A549 (cell line): ENCODE results near the gene STIM1. TPM values are rescaled to one million over a fixed set of nuclear protein-coding genes. Genes with fewer than 3 reads are reported as not detected.

Experiments
- ATAC-seq, 2 experiments: fragments of 200-7000 bp in 1 of 2; fragments of >200 bp in 1 of 2; cut with Nextera tagmentation in 1 of 2; cut with Tn5 transposase in 1 of 2; 3 replicates each; pipeline versions ENCODE4 v1.8.0 to v1.9.1; 2018 to 2020; ENCODE audit warnings: mild to moderate bottlenecking in 1 of 2, moderate library complexity in 1 of 2
- CTCF ChIA-PET: fragments of 300-600 bp; sonication (Branson Sonifier 250); formaldehyde crosslinking; extraction: SDS; loops from one replicate; lab custom pipeline; 2021; ENCODE audit warnings: antibody characterized with exemption, inconsistent platforms; lab: Yijun Ruan, JAX
- POLR2A ChIA-PET: fragments of 350-600 bp; formaldehyde crosslinking; extraction: SDS; loops from one replicate; lab custom pipeline; 2021; ENCODE audit warnings: antibody characterized with exemption, inconsistent platforms; lab: Yijun Ruan, JAX
- DNase-seq, 2 experiments: peaks; one replicate each; pipeline versions ENCODE4 v3.0.0 to v3.0.0-alpha.2; 2011 to 2016; ENCODE audit warnings: low read depth in 1 of 2, low spot score in 1 of 2
- FAIRE-seq: peaks from 2 replicates; lab custom pipeline; 2011; peaks lifted over from hg19 to GRCh38; lab: Jason Lieb, UNC
- H3K27ac ChIP-seq, 2 experiments: fragments of >200 bp; sonication (Bioruptor Twin); formaldehyde crosslinking; 3 replicates each; pipeline ENCODE4 v1.5.1; 2016 to 2017
- H3K4me1 ChIP-seq: fragments of >200 bp; sonication (Bioruptor Twin); formaldehyde crosslinking; 3 replicates; pipeline ENCODE4 v1.6.1; 2016
- H3K4me2 ChIP-seq: fragments of >200 bp; sonication (Bioruptor Twin); formaldehyde crosslinking; 3 replicates; pipeline ENCODE4 v1.6.1; 2016
- H3K4me3 ChIP-seq: fragments of >200 bp; sonication (Bioruptor Twin); formaldehyde crosslinking; 3 replicates; pipeline ENCODE4 v1.5.1; 2016
- H3K9me3 ChIP-seq: fragments of >200 bp; sonication (Bioruptor Twin); formaldehyde crosslinking; 3 replicates; pipeline ENCODE4 v1.6.1; 2016
- CBX8 ChIP-seq: fragments of 200-600 bp; sonication (generic); IDR thresholded peaks from 2 replicates; pipeline ENCODE4 v1.6.1; 2016
- CHD2 ChIP-seq: fragments of 150-350 bp; IDR thresholded peaks from 2 replicates; pipeline ENCODE4 v1.6.1; 2014; ENCODE audit warnings: low read length; ENCODE audit not compliant: partially characterized antibody
- EP300 ChIP-seq, 2 experiments: fragments of >200 bp; sonication (Bioruptor Twin); formaldehyde crosslinking; IDR thresholded peaks; 2 replicates in 1 of 2; 3 replicates in 1 of 2; pipeline ENCODE4 v1.6.1; 2016 to 2017
- FOSL2 ChIP-seq, 2 experiments: fragments of 450-650 bp in 1 of 2; fragments of >200 bp in 1 of 2; sonication (Bioruptor Twin) in 1 of 2; formaldehyde crosslinking; IDR thresholded peaks; 2 replicates each; pipeline versions ENCODE4 v1.5.0 to v1.6.1; 2016 to 2020; ENCODE audit warnings: mild to moderate bottlenecking in 1 of 2, moderate library complexity in 1 of 2
- HMGXB4 ChIP-seq: fragments of 250-450 bp; sonication (Bioruptor Pico); IDR thresholded peaks from 2 replicates; pipeline ENCODE4 v1.5.0; 2021; ENCODE audit warnings: mild to moderate bottlenecking, moderate library complexity, borderline replicate concordance
- HOXA7 ChIP-seq: fragments of 250-450 bp; sonication (Bioruptor Pico); IDR thresholded peaks from 2 replicates; pipeline ENCODE4 v1.5.0; 2020; ENCODE audit warnings: mild to moderate bottlenecking, moderate library complexity
- HOXB13 ChIP-seq: fragments of 250-450 bp; sonication (Bioruptor Pico); IDR thresholded peaks from 2 replicates; pipeline ENCODE4 v1.5.0; 2020; ENCODE audit warnings: low read depth, mild to moderate bottlenecking, moderate library complexity
- JUN ChIP-seq, 2 experiments: fragments of >200 bp; sonication (Bioruptor Twin); formaldehyde crosslinking; IDR thresholded peaks; 2 replicates in 1 of 2; 3 replicates in 1 of 2; pipeline ENCODE4 v1.6.1; 2016 to 2017
- KDM5A ChIP-seq: fragments of 200-600 bp; sonication (generic); IDR thresholded peaks from 2 replicates; pipeline ENCODE4 v1.6.1; 2016; ENCODE audit warnings: antibody characterized with exemption, mild to moderate bottlenecking
- MAZ ChIP-seq: fragments of 150-350 bp; IDR thresholded peaks from 2 replicates; pipeline ENCODE4 v1.6.1; 2014; ENCODE audit warnings: antibody characterized with exemption, low read depth, low read length, borderline replicate concordance
- NR3C1 ChIP-seq: fragments of >200 bp; sonication (Bioruptor Twin); formaldehyde crosslinking; IDR thresholded peaks from 3 replicates; pipeline ENCODE4 v1.6.1; 2017
- PHF8 ChIP-seq: fragments of 200-600 bp; sonication (generic); IDR thresholded peaks from 2 replicates; pipeline ENCODE4 v1.6.1; 2016; ENCODE audit warnings: low read depth, mild to moderate bottlenecking, antibody characterized with exemption, moderate library complexity, borderline replicate concordance
- POLR2AphosphoS2 ChIP-seq: conservative IDR thresholded peaks from 2 replicates; pipeline ENCODE4 v1.6.1; 2012; ENCODE audit warnings: low read length, improper control_type of control experiment, inconsistent platforms
- RAD21 ChIP-seq, 2 experiments: fragments of >200 bp in 1 of 2; sonication (Bioruptor Twin) in 1 of 2; formaldehyde crosslinking in 1 of 2; IDR thresholded peaks in 1 of 2; conservative IDR thresholded peaks in 1 of 2; 2 replicates in 1 of 2; 3 replicates in 1 of 2; pipeline ENCODE4 v1.6.1; 2012 to 2018; ENCODE audit warnings: inconsistent platforms in 1 of 2
- RARB ChIP-seq: fragments of 250-450 bp; sonication (Bioruptor Pico); IDR thresholded peaks from 2 replicates; pipeline ENCODE4 v1.8.0; 2021; ENCODE audit warnings: mild to moderate bottlenecking, moderate library complexity
- RCOR1 ChIP-seq: fragments of 150-350 bp; IDR thresholded peaks from 2 replicates; pipeline ENCODE4 v1.6.1; 2014; ENCODE audit warnings: antibody characterized with exemption, low read length, low read depth
- RFX5 ChIP-seq: fragments of 450-650 bp; IDR thresholded peaks from 2 replicates; pipeline ENCODE4 v1.7.1; 2014; ENCODE audit warnings: antibody characterized with exemption, mild to moderate bottlenecking, moderate library complexity
- SREBF2 ChIP-seq: fragments of 450-650 bp; IDR thresholded peaks from 2 replicates; pipeline ENCODE4 v1.6.1; 2014; ENCODE audit warnings: mild to moderate bottlenecking, moderate library complexity
- TP53 ChIP-seq: fragments of 250-450 bp; sonication (Bioruptor Pico); IDR thresholded peaks from 2 replicates; pipeline ENCODE4 v1.5.0; 2021; ENCODE audit warnings: mild to moderate bottlenecking, moderate library complexity
- ZC3H11A ChIP-seq: fragments of 450-650 bp; IDR thresholded peaks from 2 replicates; pipeline ENCODE4 v1.6.1; 2014; ENCODE audit warnings: antibody characterized with exemption, mild to moderate bottlenecking
- ZFP36 ChIP-seq: fragments of 450-650 bp; IDR thresholded peaks from 2 replicates; pipeline ENCODE4 v1.6.1; 2014; ENCODE audit warnings: borderline replicate concordance; ENCODE audit not compliant: partially characterized antibody
- WGBS: methylation state at CpG from one replicate; pipeline ENCODE4 v1.1.6; 2017; ENCODE audit errors: missing lambda C conversion rate; 5-methylcytosine and 5-hydroxymethylcytosine counted together
- polyA plus RNA-seq, 4 experiments: library from polyadenylated mRNA; depleted of rRNA in 3 of 4; stranded (reverse); fragments of >200 nt; fragmentation: RNase III in 1 of 4; extraction: RNeasy Plus Mini Kit Qiagen cat#74134 plus additional on column Dnase treatment in 1 of 4; gene quantifications; 2 replicates in 3 of 4; 3 replicates in 1 of 4; pipeline ENCODE4 v1.2.3, GENCODE V29; 2011 to 2017
- TF ChIP-seq, protein P1 (sequence below): fragments of >200 bp; sonication (Bioruptor Twin); formaldehyde crosslinking; IDR thresholded peaks from 3 replicates; pipeline ENCODE4 v1.6.1; 2016
- TF ChIP-seq, protein P2 (sequence below): IDR thresholded peaks from 2 replicates; pipeline ENCODE4 v1.6.1; 2012
- TF ChIP-seq, protein P3 (sequence below): fragments of >200 bp; sonication (Bioruptor Twin); formaldehyde crosslinking; IDR thresholded peaks from 2 replicates; pipeline ENCODE4 v1.6.1; 2016

STIM1 gene
- polyA plus RNA-seq, 2 of the 4 experiments (the other 2 are of a cell fraction) = 35.2 to 38.7 TPM

DNA sequence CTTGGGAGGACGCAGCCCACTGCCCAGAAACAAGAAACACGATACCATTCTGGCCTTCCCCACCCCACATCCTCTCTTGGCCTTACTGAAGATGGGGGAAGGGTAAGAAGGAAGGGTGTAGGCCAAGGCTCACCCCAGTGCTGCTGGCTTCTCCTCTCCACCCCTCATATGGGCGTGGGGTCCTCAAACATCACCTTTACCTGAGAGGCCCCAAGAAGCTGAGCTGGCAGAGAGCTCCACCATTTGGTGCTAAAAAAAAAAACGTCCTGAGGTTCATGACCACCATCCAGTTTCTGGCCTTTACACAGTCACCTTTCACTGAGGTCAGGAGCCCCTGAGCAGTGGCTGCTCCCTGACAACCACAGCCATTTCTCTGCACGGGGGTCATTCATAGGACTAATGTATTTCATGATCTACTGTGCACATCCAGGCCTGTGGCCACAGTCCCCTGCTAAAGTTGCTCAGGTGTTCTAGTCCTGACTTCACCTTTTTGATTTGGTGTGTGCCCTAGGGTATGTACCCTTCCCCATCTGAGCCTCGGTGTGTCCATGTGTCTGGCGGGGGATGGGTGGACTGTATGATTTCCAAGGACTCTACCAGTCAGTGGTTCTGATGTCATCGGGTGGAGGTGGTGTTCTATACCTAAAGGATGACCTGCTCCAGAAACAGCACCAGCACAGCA lies 29.9 kb upstream of the STIM1 start:
- Histone ChIP-seq H3K9me3 (no peaks in the 10 kb centered on the region), H3K4me1 (peaks cover 6% of the 10 kb centered on the region; the same call in 1 of the 3 replicates), H3K4me2 (no peak overlapping the region)
- CTCF ChIA-PET = interaction anchor here (0.8 to 1.4 kb wide), 10 partner anchors 8 to 181 kb away, joined by 3 to 9 read pairs (median 5); partner anchors contain the start of genes RHOG and STIM1
- DNase-seq = no peak
- no peak for FAIRE-seq
- WGBS = 79% methylated on average over 8 of the region's 8 CpGs
- 0 out of 5 replicates have a peak, but pooled peaks of 1 of the 2 experiments have one; percentile 7 for TF ChIP-seq JUN (IDR thresholded peaks at IDR 0.05)
- TF ChIP-seq, protein P1, sequence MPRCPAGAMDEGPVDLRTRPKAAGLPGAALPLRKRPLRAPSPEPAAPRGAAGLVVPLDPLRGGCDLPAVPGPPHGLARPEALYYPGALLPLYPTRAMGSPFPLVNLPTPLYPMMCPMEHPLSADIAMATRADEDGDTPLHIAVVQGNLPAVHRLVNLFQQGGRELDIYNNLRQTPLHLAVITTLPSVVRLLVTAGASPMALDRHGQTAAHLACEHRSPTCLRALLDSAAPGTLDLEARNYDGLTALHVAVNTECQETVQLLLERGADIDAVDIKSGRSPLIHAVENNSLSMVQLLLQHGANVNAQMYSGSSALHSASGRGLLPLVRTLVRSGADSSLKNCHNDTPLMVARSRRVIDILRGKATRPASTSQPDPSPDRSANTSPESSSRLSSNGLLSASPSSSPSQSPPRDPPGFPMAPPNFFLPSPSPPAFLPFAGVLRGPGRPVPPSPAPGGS = 0 out of 3 replicates have a peak, but pooled peaks have one; percentile 21
- TF ChIP-seq NR3C1 = no peak
- TF ChIP-seq, all 56 proteins: peak for 2
- no peak; a peak in 1 of 6 replicates for ATAC-seq
- H3K4me3 ChIP-seq = no peak overlapping the region
- POLR2A ChIA-PET = interaction anchor here (0.6 to 0.9 kb wide), 2 partner anchors 28 to 45 kb away, joined by 3 to 9 read pairs; no protein-coding TSS in a partner anchor
- H3K27ac ChIP-seq = no peak overlapping the region

- Histone ChIP-seq H3K4me1 (peaks cover 6% of the 10 kb centered on the region; the same call in 1 of the 3 replicates), H3K9me3 (no peaks in the 10 kb centered on the region), H3K4me3 (no peak overlapping the region), H3K27ac (no peak overlapping the region), H3K4me2 (no peak overlapping the region)
- ChIA-PET CTCF (interaction anchor here (1.1 to 1.4 kb wide), 2 partner anchors 28 to 246 kb away, joined by 3 to 8 read pairs; partner anchors contain the start of gene STIM1), POLR2A (interaction anchor here (1.0 kb wide), 1 partner anchor 29 kb away, joined by 3 read pairs; no protein-coding TSS in a partner anchor)
- no peak for ATAC-seq
- WGBS = 95% methylated on average over 3 of the region's 3 CpGs
- DNase-seq = no peak
- no peak for FAIRE-seq
- no peak for TF ChIP-seq SREBF2
- TF ChIP-seq POLR2AphosphoS2 = 0 out of 2 replicates have a peak, but pooled peaks have one; percentile 31
These were observed 28.7 kb upstream of the STIM1 start for GRCh38 chr11:3826721-3827120.

GRCh38 chr11:3827434-3828186 lies 27.9 kb upstream of the STIM1 start:
- H3K4me2 ChIP-seq = no peak overlapping the region
- no peak for DNase-seq
- H3K9me3 ChIP-seq = no peaks in the 10 kb centered on the region
- POLR2A ChIA-PET = interaction anchor here (1.0 kb wide), 1 partner anchor 30 kb away, joined by 3 read pairs; no protein-coding TSS in a partner anchor
- FAIRE-seq = no peak
- WGBS = 96% methylated on average over 33 of the region's 35 CpGs
- TF ChIP-seq HOXA7 (CRISPR knock-in tag) (no peak), FOSL2 (IDR thresholded peaks at IDR 0.05) (no peak), FOSL2 (CRISPR knock-in tag; IDR thresholded peaks at IDR 0.05) (no peak), ZC3H11A (no peak), HOXB13 (CRISPR knock-in tag) (no peak), RCOR1 (no peak), KDM5A (no peak), EP300 (IDR thresholded peaks at IDR 0.05) (no peak), RARB (no peak), MAZ (no peak), TP53 (CRISPR knock-in tag) (no peak), RAD21 (conservative IDR thresholded peaks at IDR 0.05 in 1 of 2, IDR thresholded peaks at IDR 0.05 in 1 of 2) (no peak), CHD2 (no peak), HMGXB4 (no peak), RFX5 (no peak), ZFP36 (no peak), PHF8 (no peak), CBX8 (no peak)
- TF ChIP-seq, protein P2, sequence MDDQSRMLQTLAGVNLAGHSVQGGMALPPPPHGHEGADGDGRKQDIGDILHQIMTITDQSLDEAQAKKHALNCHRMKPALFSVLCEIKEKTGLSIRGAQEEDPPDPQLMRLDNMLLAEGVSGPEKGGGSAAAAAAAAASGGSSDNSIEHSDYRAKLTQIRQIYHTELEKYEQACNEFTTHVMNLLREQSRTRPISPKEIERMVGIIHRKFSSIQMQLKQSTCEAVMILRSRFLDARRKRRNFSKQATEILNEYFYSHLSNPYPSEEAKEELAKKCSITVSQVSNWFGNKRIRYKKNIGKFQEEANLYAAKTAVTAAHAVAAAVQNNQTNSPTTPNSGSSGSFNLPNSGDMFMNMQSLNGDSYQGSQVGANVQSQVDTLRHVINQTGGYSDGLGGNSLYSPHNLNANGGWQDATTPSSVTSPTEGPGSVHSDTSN = no peak
- TF ChIP-seq, protein P3, sequence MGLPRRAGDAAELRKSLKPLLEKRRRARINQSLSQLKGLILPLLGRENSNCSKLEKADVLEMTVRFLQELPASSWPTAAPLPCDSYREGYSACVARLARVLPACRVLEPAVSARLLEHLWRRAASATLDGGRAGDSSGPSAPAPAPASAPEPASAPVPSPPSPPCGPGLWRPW = no peak
- CTCF ChIA-PET = interaction anchor here (1.1 to 1.4 kb wide), 4 partner anchors 14 to 245 kb away, joined by 3 to 8 read pairs (median 6); partner anchors contain the start of gene STIM1
- H3K27ac ChIP-seq = no peak overlapping the region
- ATAC-seq = no peak
- peaks cover 6% of the 10 kb centered on the region; the same call in 1 of the 3 replicates for H3K4me1 ChIP-seq
- H3K4me3 ChIP-seq = no peak overlapping the region
